Osteoblast (primary cell): ENCODE results near the gene AFAP1L2. TPM values are rescaled to one million over a fixed set of nuclear protein-coding genes. Genes with fewer than 3 reads are reported as not detected.

Source experiments
- DNase-seq: peaks from one replicate; pipeline ENCODE4 v3.0.0; 2011; ENCODE audit warnings: low spot score, mixed read lengths; ENCODE audit not compliant: insufficient read length; ENCODE audit errors: missing footprints
- H2AFZ ChIP-seq: 2 replicates; pipeline ENCODE4 v1.6.0; 2011; ENCODE audit warnings: mild to moderate bottlenecking, low read length
- H3K27ac ChIP-seq: 2 replicates; pipeline ENCODE4 v1.5.1; 2011; ENCODE audit warnings: mild to moderate bottlenecking, low read depth, low read length, moderate library complexity
- H3K27me3 ChIP-seq: 2 replicates; pipeline ENCODE4 v1.6.0; 2012; ENCODE audit warnings: mild to moderate bottlenecking, control low read depth, inconsistent platforms, low read length, moderate library complexity; ENCODE audit not compliant: insufficient read depth
- H3K36me3 ChIP-seq: 2 replicates; pipeline ENCODE4 v1.5.1; 2011; ENCODE audit warnings: mild to moderate bottlenecking, low read length, control low read depth, moderate library complexity; ENCODE audit not compliant: insufficient read depth
- H3K4me1 ChIP-seq: 2 replicates; pipeline ENCODE4 v1.5.1; 2011; ENCODE audit warnings: mild to moderate bottlenecking, low read length, control low read depth, moderate library complexity; ENCODE audit not compliant: insufficient read depth
- H3K4me2 ChIP-seq: 2 replicates; pipeline ENCODE4 v1.6.0; 2011; ENCODE audit warnings: mild to moderate bottlenecking, low read length; ENCODE audit not compliant: insufficient read depth
- H3K4me3 ChIP-seq: fragments of 200-600 bp; sonication (generic); 3 replicates; pipeline ENCODE4 v1.5.1; 2012; ENCODE audit warnings: mild to moderate bottlenecking, low read length, inconsistent platforms; ENCODE audit not compliant: insufficient read depth
- H3K79me2 ChIP-seq: 2 replicates; pipeline ENCODE4 v1.6.0; 2012; ENCODE audit warnings: mild to moderate bottlenecking, low read length, control low read depth, inconsistent platforms; ENCODE audit not compliant: insufficient read depth
- H3K9me3 ChIP-seq: 2 replicates; pipeline ENCODE4 v1.5.1; 2011; ENCODE audit warnings: low read depth, low read length, control low read depth
- H4K20me1 ChIP-seq: 2 replicates; pipeline ENCODE4 v1.6.0; 2012; ENCODE audit warnings: mild to moderate bottlenecking, low read length, control low read depth; ENCODE audit not compliant: insufficient read depth
- CTCF ChIP-seq: IDR thresholded peaks from 2 replicates; pipeline ENCODE4 v1.5.1; 2011; ENCODE audit warnings: mild to moderate bottlenecking, low read depth, low read length, moderate library complexity; ENCODE audit errors: extremely low read depth
- total RNA-seq: library from RNA; depleted of rRNA; stranded (reverse); fragments of >200 nt; gene quantifications from 2 replicates; pipeline ENCODE4 v1.2.3, GENCODE V29; 2012

AFAP1L2 gene
- total RNA-seq, 1 donor: 0.36 TPM

DNA sequence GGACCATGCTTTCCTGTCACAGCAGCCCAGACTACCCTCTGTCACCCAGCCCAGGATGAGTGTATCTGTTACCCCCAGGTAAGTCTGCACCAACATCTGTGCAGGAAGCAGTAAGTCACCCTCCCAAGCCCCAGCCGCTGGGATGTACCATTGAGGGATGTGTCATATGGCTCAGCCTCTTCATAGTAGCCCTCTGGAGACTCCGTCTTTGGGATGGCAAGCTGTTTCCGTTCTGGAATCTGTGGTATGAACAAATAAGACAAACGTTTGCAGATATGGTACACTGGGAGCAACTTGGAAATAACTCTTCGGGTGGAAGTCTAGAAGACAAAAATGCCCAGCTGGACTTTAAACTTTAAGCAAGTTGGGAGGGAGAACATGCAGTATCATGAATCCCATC is 81.3 kb downstream of the AFAP1L2 start:
- Histone ChIP-seq H3K4me1 (no peaks in the 10 kb centered on the region), H3K27ac (no peak overlapping the region), H4K20me1 (no peaks in the 10 kb centered on the region), H2AFZ (no peak overlapping the region), H3K36me3 (no peaks in the 10 kb centered on the region), H3K4me3 (no peak overlapping the region), H3K9me3 (no peaks in the 10 kb centered on the region), H3K79me2 (no peaks in the 10 kb centered on the region), H3K4me2 (no peak overlapping the region), H3K27me3 (peaks cover 2% of the 10 kb centered on the region)
- no peak for TF ChIP-seq CTCF
- no peak for DNase-seq

DNA sequence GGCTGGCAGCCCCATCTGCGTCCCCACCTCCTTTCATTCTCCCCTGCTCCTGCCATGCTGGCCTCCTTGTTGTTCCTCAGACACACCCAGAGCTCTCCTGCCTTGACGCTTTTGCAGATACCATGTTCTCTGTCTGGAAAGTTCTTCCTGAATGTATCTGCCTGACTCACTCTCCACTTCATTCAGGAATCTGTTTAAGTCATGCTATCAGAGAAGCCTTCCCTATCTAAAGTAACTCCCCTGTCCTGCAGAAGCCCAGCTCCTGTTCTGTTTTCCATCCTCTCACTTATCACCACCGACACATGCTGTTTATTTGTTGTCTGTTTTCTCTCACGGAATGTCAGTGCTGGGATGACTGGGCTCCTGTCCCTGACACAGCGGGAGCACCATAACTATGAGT is 82.0 kb downstream of the AFAP1L2 start:
- H3K4me3 ChIP-seq: no peak overlapping the region
- no peaks in the 10 kb centered on the region for H3K79me2 ChIP-seq
- no peak overlapping the region for H3K4me2 ChIP-seq
- H3K9me3 ChIP-seq: no peaks in the 10 kb centered on the region
- H2AFZ ChIP-seq: no peak overlapping the region
- TF ChIP-seq CTCF: no peak
- H3K36me3 ChIP-seq: no peaks in the 10 kb centered on the region
- H3K4me1 ChIP-seq: no peaks in the 10 kb centered on the region
- no peaks in the 10 kb centered on the region for H4K20me1 ChIP-seq
- peak; percentile 48 for DNase-seq
- peaks cover 2% of the 10 kb centered on the region for H3K27me3 ChIP-seq
- H3K27ac ChIP-seq: no peak overlapping the region

- no peaks in the 10 kb centered on the region for H3K9me3 ChIP-seq
- H3K27ac ChIP-seq: no peak overlapping the region
- H2AFZ ChIP-seq: no peak overlapping the region
- no peak overlapping the region for H3K4me3 ChIP-seq
- H3K4me2 ChIP-seq: no peak overlapping the region
- no peaks in the 10 kb centered on the region for H3K79me2 ChIP-seq
- peaks cover 5% of the 10 kb centered on the region for H3K27me3 ChIP-seq
- TF ChIP-seq CTCF: no peak
- no peaks in the 10 kb centered on the region for H3K4me1 ChIP-seq
- no peaks in the 10 kb centered on the region for H3K36me3 ChIP-seq
- no peaks in the 10 kb centered on the region for H4K20me1 ChIP-seq
- DNase-seq: no peak
Measured at GRCh38 chr10:114320249-114321116, 83.8 kb downstream of the AFAP1L2 start.

GRCh38 chr10:114319406-114320248 is 84.7 kb downstream of the AFAP1L2 start:
- no peak overlapping the region for H3K4me3 ChIP-seq
- no peak overlapping the region for H2AFZ ChIP-seq
- H3K4me1 ChIP-seq: no peaks in the 10 kb centered on the region
- H3K27ac ChIP-seq: no peak overlapping the region
- no peaks in the 10 kb centered on the region for H4K20me1 ChIP-seq
- no peaks in the 10 kb centered on the region for H3K79me2 ChIP-seq
- H3K36me3 ChIP-seq: no peaks in the 10 kb centered on the region
- no peaks in the 10 kb centered on the region for H3K9me3 ChIP-seq
- DNase-seq: no peak
- no peak overlapping the region for H3K4me2 ChIP-seq
- no peak for TF ChIP-seq CTCF
- peaks cover 5% of the 10 kb centered on the region for H3K27me3 ChIP-seq
